ENCODE results near the gene CD274.
A peak's percentile ranks its signal among the peaks of the same experiment; 100 is the strongest.

Gene CD274

DNA sequence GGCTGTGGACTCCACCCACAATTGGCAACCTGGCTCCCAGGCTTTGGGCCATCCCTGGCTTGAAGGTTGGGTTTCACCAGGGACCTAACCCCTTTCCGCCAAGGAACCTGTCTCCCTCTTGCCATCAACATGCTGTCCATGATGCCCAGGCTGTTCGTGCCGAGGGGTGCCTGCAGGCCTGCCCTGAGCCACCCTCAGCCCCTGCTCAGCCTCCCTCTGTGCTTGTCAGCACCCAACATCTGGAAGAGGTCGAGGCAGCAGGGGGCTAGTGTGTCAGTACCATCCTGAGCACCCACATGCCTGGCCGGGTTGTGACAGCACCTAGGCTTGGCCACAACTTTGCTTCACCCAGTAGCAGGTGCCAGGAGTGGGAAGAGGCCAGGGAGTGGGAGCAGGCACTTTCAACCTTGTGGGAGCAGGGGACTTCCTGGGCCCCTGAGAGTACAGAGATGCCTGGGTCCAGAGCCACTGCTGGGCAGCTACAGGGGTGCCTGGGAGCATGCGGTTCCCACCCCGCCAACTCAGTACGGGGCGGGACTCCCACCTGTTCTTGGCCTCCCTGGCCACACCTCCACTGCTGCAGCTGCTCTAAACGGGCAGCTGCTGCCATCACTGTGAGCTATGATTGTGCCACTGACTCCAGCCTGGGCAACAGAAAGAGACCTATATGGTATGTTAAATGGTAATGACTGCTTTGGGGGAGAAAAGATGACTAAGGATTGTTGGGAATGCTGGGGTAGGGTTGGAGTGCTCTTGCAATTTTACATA, 66.3 kb downstream of the CD274 start:
- TF ChIP-seq EZH2phosphoT487 (IDR thresholded peaks at IDR 0.05; ENCODE audit: borderline replicate concordance): no peak
- TF ChIP-seq, protein P1, sequence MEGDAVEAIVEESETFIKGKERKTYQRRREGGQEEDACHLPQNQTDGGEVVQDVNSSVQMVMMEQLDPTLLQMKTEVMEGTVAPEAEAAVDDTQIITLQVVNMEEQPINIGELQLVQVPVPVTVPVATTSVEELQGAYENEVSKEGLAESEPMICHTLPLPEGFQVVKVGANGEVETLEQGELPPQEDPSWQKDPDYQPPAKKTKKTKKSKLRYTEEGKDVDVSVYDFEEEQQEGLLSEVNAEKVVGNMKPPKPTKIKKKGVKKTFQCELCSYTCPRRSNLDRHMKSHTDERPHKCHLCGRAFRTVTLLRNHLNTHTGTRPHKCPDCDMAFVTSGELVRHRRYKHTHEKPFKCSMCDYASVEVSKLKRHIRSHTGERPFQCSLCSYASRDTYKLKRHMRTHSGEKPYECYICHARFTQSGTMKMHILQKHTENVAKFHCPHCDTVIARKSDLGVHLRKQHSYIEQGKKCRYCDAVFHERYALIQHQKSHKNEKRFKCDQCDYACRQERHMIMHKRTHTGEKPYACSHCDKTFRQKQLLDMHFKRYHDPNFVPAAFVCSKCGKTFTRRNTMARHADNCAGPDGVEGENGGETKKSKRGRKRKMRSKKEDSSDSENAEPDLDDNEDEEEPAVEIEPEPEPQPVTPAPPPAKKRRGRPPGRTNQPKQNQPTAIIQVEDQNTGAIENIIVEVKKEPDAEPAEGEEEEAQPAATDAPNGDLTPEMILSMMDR (conservative IDR thresholded peaks at IDR 0.05; ENCODE audit: low read length): no peak

DNA sequence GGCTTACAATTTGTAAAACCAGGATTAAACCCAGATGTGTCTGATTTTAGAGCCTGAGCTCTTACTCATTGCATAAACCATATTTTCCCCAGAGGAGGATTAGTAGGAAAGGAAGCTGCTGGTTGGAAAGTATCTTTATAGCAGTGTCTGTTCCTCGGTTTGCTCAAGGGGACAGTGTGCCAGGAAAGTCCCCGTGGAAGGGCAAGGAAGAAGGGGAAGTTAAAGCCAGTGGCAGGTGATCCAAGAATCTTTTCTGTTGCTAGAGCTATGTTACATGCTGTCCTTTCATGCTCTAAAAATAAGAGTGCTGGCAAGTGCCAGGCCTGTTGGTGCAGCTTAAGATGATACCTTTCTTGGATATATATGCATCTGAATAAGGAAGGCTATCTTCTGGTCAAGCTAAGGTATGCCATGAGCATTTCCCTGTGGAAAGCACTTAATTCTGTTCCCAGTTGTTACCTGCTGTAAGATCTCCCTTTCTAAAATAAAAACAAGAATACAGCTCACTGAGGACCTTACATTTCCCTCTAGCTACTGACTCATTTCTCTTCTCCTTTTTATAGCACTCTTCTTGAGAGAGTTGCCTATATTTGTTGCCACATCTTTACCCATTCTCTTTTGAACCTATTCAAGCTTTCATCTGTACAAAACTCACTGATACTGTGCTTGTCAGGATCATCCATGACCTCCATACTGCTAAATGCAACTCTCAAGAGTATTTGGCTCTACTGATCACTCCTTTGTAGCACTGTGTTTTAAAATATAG, 68.0 kb downstream of the CD274 start:
- H3K79me2 ChIP-seq (ENCODE audit: insufficient read depth, low read length): no peaks in the 10 kb centered on the region
- H3K27me3 ChIP-seq (ENCODE audit: insufficient read depth, low read length, poor library complexity, severe bottlenecking): no peaks in the 10 kb centered on the region
- peak overlapping the region; percentile 34 for H3K4me3 ChIP-seq (ENCODE audit: low read length, poor library complexity, severe bottlenecking)
- H3K9me3 ChIP-seq (ENCODE audit: insufficient read depth, low read depth, low read length): no peaks in the 10 kb centered on the region
- H3K36me3 ChIP-seq (ENCODE audit: insufficient read depth, low read length): no peaks in the 10 kb centered on the region
- H2AFZ ChIP-seq (ENCODE audit: low read length): no peak overlapping the region
- H4K20me1 ChIP-seq (ENCODE audit: insufficient read depth, low read length, poor library complexity, severe bottlenecking): no peaks in the 10 kb centered on the region
- TF ChIP-seq EZH2phosphoT487 (IDR thresholded peaks at IDR 0.05; ENCODE audit: borderline replicate concordance): no peak
- H3F3A ChIP-seq (ENCODE audit: low read depth): peaks cover 5% of the 10 kb centered on the region; the same call in 1 of the 2 replicates
- peaks cover 39% of the 10 kb centered on the region for H3K4me1 ChIP-seq (ENCODE audit: insufficient read depth, low read length, poor library complexity, severe bottlenecking)
- H3K9ac ChIP-seq (ENCODE audit: low read depth, low read length, poor library complexity, severe bottlenecking): peak overlapping the region; percentile 26
- peak overlapping the region; percentile 67 for H3K4me2 ChIP-seq (ENCODE audit: low read depth, low read length, poor library complexity, severe bottlenecking)
- no peaks in the 10 kb centered on the region for H3K9me2 ChIP-seq (replicated peaks; ENCODE audit: low read depth, low read length)

More for the DNA sequence above, 66.3 kb downstream of the CD274 start:
- H3K9me3 ChIP-seq (ENCODE audit: insufficient read depth, low read depth, low read length): no peaks in the 10 kb centered on the region
- no peak overlapping the region for H3K4me3 ChIP-seq (ENCODE audit: low read length, poor library complexity, severe bottlenecking)
- H3K9me2 ChIP-seq (replicated peaks; ENCODE audit: low read depth, low read length): no peaks in the 10 kb centered on the region
- no peaks in the 10 kb centered on the region for H3K27me3 ChIP-seq (ENCODE audit: insufficient read depth, low read length, poor library complexity, severe bottlenecking)
- peaks cover 5% of the 10 kb centered on the region; the same call in 1 of the 2 replicates for H3F3A ChIP-seq (ENCODE audit: low read depth)
- H3K79me2 ChIP-seq (ENCODE audit: insufficient read depth, low read length): no peaks in the 10 kb centered on the region
- no peak overlapping the region for H3K4me2 ChIP-seq (ENCODE audit: low read depth, low read length, poor library complexity, severe bottlenecking)
- no peaks in the 10 kb centered on the region for H3K36me3 ChIP-seq (ENCODE audit: insufficient read depth, low read length)
- H3K9ac ChIP-seq (ENCODE audit: low read depth, low read length, poor library complexity, severe bottlenecking): no peak overlapping the region
- H3K4me1 ChIP-seq (ENCODE audit: insufficient read depth, low read length, poor library complexity, severe bottlenecking): peaks cover 36% of the 10 kb centered on the region
- no peaks in the 10 kb centered on the region for H4K20me1 ChIP-seq (ENCODE audit: insufficient read depth, low read length, poor library complexity, severe bottlenecking)
- no peak overlapping the region for H2AFZ ChIP-seq (ENCODE audit: low read length)

DNA sequence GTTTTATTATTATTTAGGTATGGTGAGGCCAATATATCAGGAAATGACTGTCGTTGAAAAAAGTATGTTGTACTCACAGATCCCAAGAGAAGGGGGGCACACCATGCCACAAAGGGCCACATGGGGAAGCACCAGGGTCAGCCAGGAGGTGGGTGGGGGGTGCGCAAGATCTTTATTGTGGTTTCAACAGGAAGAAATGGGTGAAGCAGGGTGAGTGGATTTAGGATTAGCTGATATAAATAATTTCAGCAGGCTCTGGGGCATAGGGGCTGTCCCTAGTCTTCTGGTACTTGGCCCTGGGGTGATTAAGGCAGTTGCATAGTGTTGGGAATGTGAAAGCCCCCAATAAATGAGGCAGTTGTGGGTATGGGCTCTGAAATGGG, 68.6 kb downstream of the CD274 start:
- H3K9me3 ChIP-seq (ENCODE audit: insufficient read depth, low read depth, low read length): no peaks in the 10 kb centered on the region
- no peaks in the 10 kb centered on the region for H3K79me2 ChIP-seq (ENCODE audit: insufficient read depth, low read length)
- TF ChIP-seq EZH2phosphoT487 (IDR thresholded peaks at IDR 0.05; ENCODE audit: borderline replicate concordance): no peak
- TF ChIP-seq, protein P1 (conservative IDR thresholded peaks at IDR 0.05; ENCODE audit: low read length): no peak
- H4K20me1 ChIP-seq (ENCODE audit: insufficient read depth, low read length, poor library complexity, severe bottlenecking): no peaks in the 10 kb centered on the region
- H3K4me2 ChIP-seq (ENCODE audit: low read depth, low read length, poor library complexity, severe bottlenecking): peak overlapping the region; percentile 67
- no peaks in the 10 kb centered on the region for H3K9me2 ChIP-seq (replicated peaks; ENCODE audit: low read depth, low read length)
- no peaks in the 10 kb centered on the region for H3K27me3 ChIP-seq (ENCODE audit: insufficient read depth, low read length, poor library complexity, severe bottlenecking)
- H3K9ac ChIP-seq (ENCODE audit: low read depth, low read length, poor library complexity, severe bottlenecking): peak overlapping the region; percentile 26
- peaks cover 43% of the 10 kb centered on the region for H3K4me1 ChIP-seq (ENCODE audit: insufficient read depth, low read length, poor library complexity, severe bottlenecking)
- peak overlapping the region; percentile 34 for H3K4me3 ChIP-seq (ENCODE audit: low read length, poor library complexity, severe bottlenecking)
- peaks cover 5% of the 10 kb centered on the region; the same call in 1 of the 2 replicates for H3F3A ChIP-seq (ENCODE audit: low read depth)
- H2AFZ ChIP-seq (ENCODE audit: low read length): no peak overlapping the region
- H3K36me3 ChIP-seq (ENCODE audit: insufficient read depth, low read length): no peaks in the 10 kb centered on the region
